ENCODE measurements around the gene KLHDC10.

DNA sequence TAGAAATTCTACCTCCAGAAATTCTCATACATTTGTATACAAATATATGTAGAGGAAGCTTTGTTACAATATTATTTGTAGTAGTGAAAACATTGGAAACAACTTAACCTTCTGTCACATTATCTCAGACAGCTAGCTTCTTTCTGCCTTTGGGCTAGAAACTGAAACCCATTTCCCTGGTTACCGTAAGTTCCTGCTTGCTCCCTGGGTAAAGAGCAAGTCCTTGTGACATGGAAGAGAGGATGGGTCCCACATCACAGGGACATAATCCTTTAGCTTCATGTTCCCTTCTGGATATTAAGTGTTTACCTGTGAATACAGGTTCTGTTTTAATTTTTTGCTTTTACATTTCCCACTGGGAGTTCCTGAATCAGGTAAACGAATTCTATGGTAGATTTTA, 41.8 kb downstream of the KLHDC10 start:
- TF ChIP-seq, protein P1, sequence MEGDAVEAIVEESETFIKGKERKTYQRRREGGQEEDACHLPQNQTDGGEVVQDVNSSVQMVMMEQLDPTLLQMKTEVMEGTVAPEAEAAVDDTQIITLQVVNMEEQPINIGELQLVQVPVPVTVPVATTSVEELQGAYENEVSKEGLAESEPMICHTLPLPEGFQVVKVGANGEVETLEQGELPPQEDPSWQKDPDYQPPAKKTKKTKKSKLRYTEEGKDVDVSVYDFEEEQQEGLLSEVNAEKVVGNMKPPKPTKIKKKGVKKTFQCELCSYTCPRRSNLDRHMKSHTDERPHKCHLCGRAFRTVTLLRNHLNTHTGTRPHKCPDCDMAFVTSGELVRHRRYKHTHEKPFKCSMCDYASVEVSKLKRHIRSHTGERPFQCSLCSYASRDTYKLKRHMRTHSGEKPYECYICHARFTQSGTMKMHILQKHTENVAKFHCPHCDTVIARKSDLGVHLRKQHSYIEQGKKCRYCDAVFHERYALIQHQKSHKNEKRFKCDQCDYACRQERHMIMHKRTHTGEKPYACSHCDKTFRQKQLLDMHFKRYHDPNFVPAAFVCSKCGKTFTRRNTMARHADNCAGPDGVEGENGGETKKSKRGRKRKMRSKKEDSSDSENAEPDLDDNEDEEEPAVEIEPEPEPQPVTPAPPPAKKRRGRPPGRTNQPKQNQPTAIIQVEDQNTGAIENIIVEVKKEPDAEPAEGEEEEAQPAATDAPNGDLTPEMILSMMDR (conservative IDR thresholded peaks at IDR 0.05 in 1 of 2, IDR thresholded peaks at IDR 0.05 in 1 of 2; ENCODE audit: low read depth in 1 of 2, low read length in 2 of 2) = no peak
- TF ChIP-seq EZH2 (IDR thresholded peaks at IDR 0.05; ENCODE audit: low read length, missing control alignments) = no peak
